HEK293 (cell line): ENCODE data around the gene SUGP2.

ENCODE experiments used
- GLIS1 ChIP-seq: fragments of 450-650 bp; formaldehyde crosslinking; IDR thresholded peaks from 2 replicates; pipeline ENCODE4 v1.5.1; 2016; ENCODE audit warnings: missing biosample characterization, missing genetic modification characterization
- KLF16 ChIP-seq: fragments of 450-650 bp; formaldehyde crosslinking; IDR thresholded peaks from 2 replicates; pipeline ENCODE4 v1.5.1; 2017; ENCODE audit warnings: missing biosample characterization, missing genetic modification characterization
- REPIN1 ChIP-seq: fragments of 450-650 bp; formaldehyde crosslinking; IDR thresholded peaks from 2 replicates; pipeline ENCODE4 v1.5.1; 2017; ENCODE audit warnings: missing biosample characterization, missing genetic modification characterization, low read depth
- WT1 ChIP-seq: fragments of 450-650 bp; formaldehyde crosslinking; IDR thresholded peaks from 2 replicates; pipeline ENCODE4 v1.5.1; 2016; ENCODE audit warnings: missing biosample characterization, missing genetic modification characterization
- ZEB2 ChIP-seq: fragments of 450-650 bp; formaldehyde crosslinking; IDR thresholded peaks from 2 replicates; pipeline ENCODE4 v1.5.1; 2016; ENCODE audit warnings: missing biosample characterization, missing genetic modification characterization
- ZNF132 ChIP-seq: fragments of 450-650 bp; formaldehyde crosslinking; IDR thresholded peaks from 2 replicates; pipeline ENCODE4 v1.5.1; 2017; ENCODE audit warnings: missing biosample characterization, missing genetic modification characterization, borderline replicate concordance
- ZNF138 ChIP-seq: fragments of 450-650 bp; formaldehyde crosslinking; IDR thresholded peaks from 2 replicates; pipeline ENCODE4 v1.5.1; 2016; ENCODE audit warnings: missing biosample characterization, missing genetic modification characterization, borderline replicate concordance
- ZNF157 ChIP-seq: fragments of 450-650 bp; formaldehyde crosslinking; IDR thresholded peaks from 2 replicates; pipeline ENCODE4 v1.5.1; 2016; ENCODE audit warnings: missing biosample characterization, missing genetic modification characterization
- ZNF202 ChIP-seq: fragments of 450-650 bp; formaldehyde crosslinking; IDR thresholded peaks from 2 replicates; pipeline ENCODE4 v1.5.1; 2016; ENCODE audit warnings: missing biosample characterization, missing genetic modification characterization, borderline replicate concordance
- ZNF223 ChIP-seq: fragments of 450-650 bp; formaldehyde crosslinking; IDR thresholded peaks from 2 replicates; pipeline ENCODE4 v1.5.1; 2016; ENCODE audit warnings: missing biosample characterization, missing genetic modification characterization
- ZNF302 ChIP-seq: fragments of 450-650 bp; formaldehyde crosslinking; IDR thresholded peaks from 2 replicates; pipeline ENCODE4 v1.5.1; 2016; ENCODE audit warnings: missing biosample characterization, missing genetic modification characterization, low read depth
- ZNF341 ChIP-seq: fragments of 450-650 bp; formaldehyde crosslinking; IDR thresholded peaks from 2 replicates; pipeline ENCODE4; 2016; ENCODE audit warnings: low read depth, missing biosample characterization, missing genetic modification characterization
- ZNF354C ChIP-seq: fragments of 450-650 bp; formaldehyde crosslinking; IDR thresholded peaks from 2 replicates; pipeline ENCODE4 v1.5.1; 2016; ENCODE audit warnings: missing biosample characterization, missing genetic modification characterization, low read depth, borderline replicate concordance
- ZNF404 ChIP-seq: fragments of 450-650 bp; formaldehyde crosslinking; IDR thresholded peaks from 2 replicates; pipeline ENCODE4 v1.5.1; 2017; ENCODE audit warnings: missing biosample characterization, missing genetic modification characterization
- ZNF423 ChIP-seq: fragments of 450-650 bp; formaldehyde crosslinking; IDR thresholded peaks from 2 replicates; pipeline ENCODE4 v1.5.1; 2016; ENCODE audit warnings: missing biosample characterization, missing genetic modification characterization
- ZNF521 ChIP-seq: fragments of 450-650 bp; formaldehyde crosslinking; IDR thresholded peaks from 2 replicates; pipeline ENCODE4 v1.5.1; 2017; ENCODE audit warnings: missing biosample characterization, mild to moderate bottlenecking, missing genetic modification characterization
- ZNF561 ChIP-seq: fragments of 450-650 bp; IDR thresholded peaks from 2 replicates; pipeline ENCODE4 v1.5.1; 2018; ENCODE audit warnings: missing biosample characterization, missing genetic modification characterization, borderline replicate concordance
- ZSCAN16 ChIP-seq: fragments of 450-650 bp; formaldehyde crosslinking; IDR thresholded peaks from 2 replicates; pipeline ENCODE4 v1.5.1; 2016; ENCODE audit warnings: missing biosample characterization, missing genetic modification characterization
- ZXDB ChIP-seq: fragments of 450-650 bp; formaldehyde crosslinking; IDR thresholded peaks from 2 replicates; pipeline ENCODE4 v1.5.1; 2016; ENCODE audit warnings: missing biosample characterization, missing genetic modification characterization
- TF ChIP-seq, protein P1 (sequence below): fragments of 450-650 bp; formaldehyde crosslinking; IDR thresholded peaks from 2 replicates; pipeline ENCODE4 v1.5.1; 2016; ENCODE audit warnings: missing biosample characterization, missing genetic modification characterization, borderline replicate concordance
- TF ChIP-seq, protein P2 (sequence below): IDR thresholded peaks from 2 replicates; pipeline ENCODE4 v1.6.1; 2011; ENCODE audit warnings: mild to moderate bottlenecking, low read depth, low read length, borderline replicate concordance
- TF ChIP-seq, protein P3 (sequence below): fragments of 450-650 bp; formaldehyde crosslinking; IDR thresholded peaks from 2 replicates; pipeline ENCODE4 v1.5.1; 2016; ENCODE audit warnings: missing biosample characterization, missing genetic modification characterization
- TF ChIP-seq, protein P4 (sequence below): fragments of 450-650 bp; formaldehyde crosslinking; IDR thresholded peaks from 2 replicates; pipeline ENCODE4 v1.5.1; 2017; ENCODE audit warnings: missing biosample characterization, missing genetic modification characterization
- TF ChIP-seq, protein P5 (sequence below): fragments of 450-650 bp; formaldehyde crosslinking; IDR thresholded peaks from 2 replicates; pipeline ENCODE4 v1.5.1; 2016; ENCODE audit warnings: missing biosample characterization, missing genetic modification characterization
- TF ChIP-seq, protein P6 (sequence below): fragments of 450-650 bp; formaldehyde crosslinking; IDR thresholded peaks from 2 replicates; pipeline ENCODE4 v1.5.1; 2016; ENCODE audit warnings: missing biosample characterization, missing genetic modification characterization

The SUGP2 gene

DNA sequence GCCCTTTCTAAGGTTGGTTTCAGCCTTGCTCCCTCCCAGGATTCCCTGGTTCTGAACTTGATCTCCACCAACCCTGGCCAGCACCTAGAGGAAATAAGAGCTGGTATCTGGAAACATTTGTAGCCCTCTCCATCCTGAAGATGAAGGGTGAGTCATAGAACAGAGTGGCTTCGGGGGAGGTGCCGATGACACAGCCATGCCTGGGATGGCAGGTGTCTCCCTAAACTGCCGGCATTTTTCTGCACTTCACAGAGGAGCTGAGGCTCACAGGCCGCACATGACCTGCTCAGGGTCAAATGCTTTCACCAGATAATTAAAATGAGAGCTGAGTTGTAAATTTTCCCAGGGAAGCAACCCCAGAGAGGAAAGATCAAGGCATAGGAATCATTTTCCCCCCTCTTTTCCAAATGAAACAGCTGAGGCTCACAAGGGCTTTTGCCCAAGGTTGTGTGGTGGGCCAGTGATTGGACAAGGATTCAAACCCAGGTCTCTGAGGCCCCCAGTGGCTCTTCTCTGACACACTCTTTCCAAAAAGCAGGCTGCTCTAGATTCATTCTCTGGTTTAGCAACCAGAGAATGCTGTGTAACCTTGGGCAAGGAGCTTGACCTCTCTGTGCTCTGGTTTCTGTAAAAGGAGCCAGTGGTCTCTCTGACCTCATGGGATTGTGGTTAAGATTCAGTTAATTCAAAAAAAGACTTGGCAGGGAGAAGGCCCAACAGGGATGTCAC is 29.3 kb upstream of the SUGP2 start (continued):
- TF ChIP-seq, protein P1, sequence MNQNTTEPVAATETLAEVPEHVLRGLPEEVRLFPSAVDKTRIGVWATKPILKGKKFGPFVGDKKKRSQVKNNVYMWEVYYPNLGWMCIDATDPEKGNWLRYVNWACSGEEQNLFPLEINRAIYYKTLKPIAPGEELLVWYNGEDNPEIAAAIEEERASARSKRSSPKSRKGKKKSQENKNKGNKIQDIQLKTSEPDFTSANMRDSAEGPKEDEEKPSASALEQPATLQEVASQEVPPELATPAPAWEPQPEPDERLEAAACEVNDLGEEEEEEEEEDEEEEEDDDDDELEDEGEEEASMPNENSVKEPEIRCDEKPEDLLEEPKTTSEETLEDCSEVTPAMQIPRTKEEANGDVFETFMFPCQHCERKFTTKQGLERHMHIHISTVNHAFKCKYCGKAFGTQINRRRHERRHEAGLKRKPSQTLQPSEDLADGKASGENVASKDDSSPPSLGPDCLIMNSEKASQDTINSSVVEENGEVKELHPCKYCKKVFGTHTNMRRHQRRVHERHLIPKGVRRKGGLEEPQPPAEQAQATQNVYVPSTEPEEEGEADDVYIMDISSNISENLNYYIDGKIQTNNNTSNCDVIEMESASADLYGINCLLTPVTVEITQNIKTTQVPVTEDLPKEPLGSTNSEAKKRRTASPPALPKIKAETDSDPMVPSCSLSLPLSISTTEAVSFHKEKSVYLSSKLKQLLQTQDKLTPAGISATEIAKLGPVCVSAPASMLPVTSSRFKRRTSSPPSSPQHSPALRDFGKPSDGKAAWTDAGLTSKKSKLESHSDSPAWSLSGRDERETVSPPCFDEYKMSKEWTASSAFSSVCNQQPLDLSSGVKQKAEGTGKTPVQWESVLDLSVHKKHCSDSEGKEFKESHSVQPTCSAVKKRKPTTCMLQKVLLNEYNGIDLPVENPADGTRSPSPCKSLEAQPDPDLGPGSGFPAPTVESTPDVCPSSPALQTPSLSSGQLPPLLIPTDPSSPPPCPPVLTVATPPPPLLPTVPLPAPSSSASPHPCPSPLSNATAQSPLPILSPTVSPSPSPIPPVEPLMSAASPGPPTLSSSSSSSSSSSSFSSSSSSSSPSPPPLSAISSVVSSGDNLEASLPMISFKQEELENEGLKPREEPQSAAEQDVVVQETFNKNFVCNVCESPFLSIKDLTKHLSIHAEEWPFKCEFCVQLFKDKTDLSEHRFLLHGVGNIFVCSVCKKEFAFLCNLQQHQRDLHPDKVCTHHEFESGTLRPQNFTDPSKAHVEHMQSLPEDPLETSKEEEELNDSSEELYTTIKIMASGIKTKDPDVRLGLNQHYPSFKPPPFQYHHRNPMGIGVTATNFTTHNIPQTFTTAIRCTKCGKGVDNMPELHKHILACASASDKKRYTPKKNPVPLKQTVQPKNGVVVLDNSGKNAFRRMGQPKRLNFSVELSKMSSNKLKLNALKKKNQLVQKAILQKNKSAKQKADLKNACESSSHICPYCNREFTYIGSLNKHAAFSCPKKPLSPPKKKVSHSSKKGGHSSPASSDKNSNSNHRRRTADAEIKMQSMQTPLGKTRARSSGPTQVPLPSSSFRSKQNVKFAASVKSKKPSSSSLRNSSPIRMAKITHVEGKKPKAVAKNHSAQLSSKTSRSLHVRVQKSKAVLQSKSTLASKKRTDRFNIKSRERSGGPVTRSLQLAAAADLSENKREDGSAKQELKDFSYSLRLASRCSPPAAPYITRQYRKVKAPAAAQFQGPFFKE (tag by site-specific recombination), result no peak
- TF ChIP-seq ZNF223 (tag by site-specific recombination) (no peak), ZNF157 (no peak), ZNF302 (no peak), ZNF404 (tag by site-specific recombination) (no peak), REPIN1 (tag by site-specific recombination) (no peak), ZSCAN16 (no peak), ZNF354C (tag by site-specific recombination) (no peak), ZXDB (tag by site-specific recombination) (no peak), ZNF423 (tag by site-specific recombination) (no peak), KLF16 (tag by site-specific recombination) (no peak), ZNF341 (peak; percentile 33; the same call in 1 of the 2 replicates), ZNF138 (no peak), GLIS1 (tag by site-specific recombination) (peak; percentile 65), ZNF132 (no peak), ZNF521 (tag by site-specific recombination) (no peak), ZEB2 (tag by site-specific recombination) (no peak), ZNF202 (tag by site-specific recombination) (no peak), ZNF561 (tag by site-specific recombination) (no peak), WT1 (peak; percentile 28; the same call in 1 of the 2 replicates)
- TF ChIP-seq, protein P2, sequence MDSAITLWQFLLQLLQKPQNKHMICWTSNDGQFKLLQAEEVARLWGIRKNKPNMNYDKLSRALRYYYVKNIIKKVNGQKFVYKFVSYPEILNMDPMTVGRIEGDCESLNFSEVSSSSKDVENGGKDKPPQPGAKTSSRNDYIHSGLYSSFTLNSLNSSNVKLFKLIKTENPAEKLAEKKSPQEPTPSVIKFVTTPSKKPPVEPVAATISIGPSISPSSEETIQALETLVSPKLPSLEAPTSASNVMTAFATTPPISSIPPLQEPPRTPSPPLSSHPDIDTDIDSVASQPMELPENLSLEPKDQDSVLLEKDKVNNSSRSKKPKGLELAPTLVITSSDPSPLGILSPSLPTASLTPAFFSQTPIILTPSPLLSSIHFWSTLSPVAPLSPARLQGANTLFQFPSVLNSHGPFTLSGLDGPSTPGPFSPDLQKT, result no peak
- TF ChIP-seq, protein P3, sequence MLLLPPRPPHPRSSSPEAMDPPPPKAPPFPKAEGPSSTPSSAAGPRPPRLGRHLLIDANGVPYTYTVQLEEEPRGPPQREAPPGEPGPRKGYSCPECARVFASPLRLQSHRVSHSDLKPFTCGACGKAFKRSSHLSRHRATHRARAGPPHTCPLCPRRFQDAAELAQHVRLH (tag by site-specific recombination), result no peak
- TF ChIP-seq, protein P4, sequence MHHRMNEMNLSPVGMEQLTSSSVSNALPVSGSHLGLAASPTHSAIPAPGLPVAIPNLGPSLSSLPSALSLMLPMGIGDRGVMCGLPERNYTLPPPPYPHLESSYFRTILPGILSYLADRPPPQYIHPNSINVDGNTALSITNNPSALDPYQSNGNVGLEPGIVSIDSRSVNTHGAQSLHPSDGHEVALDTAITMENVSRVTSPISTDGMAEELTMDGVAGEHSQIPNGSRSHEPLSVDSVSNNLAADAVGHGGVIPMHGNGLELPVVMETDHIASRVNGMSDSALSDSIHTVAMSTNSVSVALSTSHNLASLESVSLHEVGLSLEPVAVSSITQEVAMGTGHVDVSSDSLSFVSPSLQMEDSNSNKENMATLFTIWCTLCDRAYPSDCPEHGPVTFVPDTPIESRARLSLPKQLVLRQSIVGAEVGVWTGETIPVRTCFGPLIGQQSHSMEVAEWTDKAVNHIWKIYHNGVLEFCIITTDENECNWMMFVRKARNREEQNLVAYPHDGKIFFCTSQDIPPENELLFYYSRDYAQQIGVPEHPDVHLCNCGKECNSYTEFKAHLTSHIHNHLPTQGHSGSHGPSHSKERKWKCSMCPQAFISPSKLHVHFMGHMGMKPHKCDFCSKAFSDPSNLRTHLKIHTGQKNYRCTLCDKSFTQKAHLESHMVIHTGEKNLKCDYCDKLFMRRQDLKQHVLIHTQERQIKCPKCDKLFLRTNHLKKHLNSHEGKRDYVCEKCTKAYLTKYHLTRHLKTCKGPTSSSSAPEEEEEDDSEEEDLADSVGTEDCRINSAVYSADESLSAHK (tag by site-specific recombination), result no peak
- TF ChIP-seq, protein P5, sequence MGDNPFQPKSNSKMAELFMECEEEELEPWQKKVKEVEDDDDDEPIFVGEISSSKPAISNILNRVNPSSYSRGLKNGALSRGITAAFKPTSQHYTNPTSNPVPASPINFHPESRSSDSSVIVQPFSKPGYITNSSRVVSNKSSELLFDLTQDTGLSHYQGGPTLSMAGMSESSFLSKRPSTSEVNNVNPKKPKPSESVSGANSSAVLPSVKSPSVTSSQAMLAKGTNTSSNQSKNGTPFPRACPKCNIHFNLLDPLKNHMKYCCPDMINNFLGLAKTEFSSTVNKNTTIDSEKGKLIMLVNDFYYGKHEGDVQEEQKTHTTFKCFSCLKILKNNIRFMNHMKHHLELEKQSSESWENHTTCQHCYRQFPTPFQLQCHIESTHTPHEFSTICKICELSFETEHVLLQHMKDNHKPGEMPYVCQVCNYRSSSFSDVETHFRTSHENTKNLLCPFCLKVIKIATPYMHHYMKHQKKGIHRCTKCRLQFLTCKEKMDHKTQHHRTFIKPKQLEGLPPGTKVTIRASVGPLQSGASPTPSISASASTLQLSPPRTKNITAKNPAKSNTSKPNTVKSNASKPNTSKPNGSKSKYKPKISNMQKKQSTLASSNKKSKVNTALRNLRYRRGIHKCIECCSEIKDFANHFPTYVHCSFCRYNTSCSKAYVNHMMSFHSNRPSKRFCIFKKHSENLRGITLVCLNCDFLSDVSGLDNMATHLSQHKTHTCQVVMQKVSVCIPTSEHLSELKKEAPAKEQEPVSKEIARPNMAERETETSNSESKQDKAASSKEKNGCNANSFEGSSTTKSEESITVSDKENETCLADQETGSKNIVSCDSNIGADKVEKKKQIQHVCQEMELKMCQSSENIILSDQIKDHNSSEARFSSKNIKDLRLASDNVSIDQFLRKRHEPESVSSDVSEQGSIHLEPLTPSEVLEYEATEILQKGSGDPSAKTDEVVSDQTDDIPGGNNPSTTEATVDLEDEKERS (tag by site-specific recombination), result no peak
- TF ChIP-seq, protein P6, sequence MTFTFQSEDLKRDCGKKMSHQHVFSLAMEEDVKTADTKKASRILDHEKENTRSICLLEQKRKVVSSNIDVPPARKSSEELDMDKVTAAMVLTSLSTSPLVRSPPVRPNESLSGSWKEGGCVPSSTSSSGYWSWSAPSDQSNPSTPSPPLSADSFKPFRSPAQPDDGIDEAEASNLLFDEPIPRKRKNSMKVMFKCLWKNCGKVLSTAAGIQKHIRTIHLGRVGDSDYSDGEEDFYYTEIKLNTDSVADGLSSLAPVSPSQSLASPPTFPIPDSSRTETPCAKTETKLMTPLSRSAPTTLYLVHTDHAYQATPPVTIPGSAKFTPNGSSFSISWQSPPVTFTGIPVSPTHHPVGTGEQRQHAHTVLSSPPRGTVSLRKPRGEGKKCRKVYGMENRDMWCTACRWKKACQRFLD (tag by site-specific recombination), result no peak
